Stimulated activated CD8-positive, alpha-beta memory T cell treated with anti-CD3 and anti-CD28 coated beads, Interleukin-15, amount 100 ng/mL, for 48 hours (primary cell): ENCODE measurements around the gene PFKFB4.
"Not testable (repeated sequence)": the region's sequence is repeated elsewhere in the genome, so short reads cannot be mapped to it uniquely, and the experiment has no call there.

Source experiments
- DNase-seq, 2 donors: peaks; one replicate each; pipeline ENCODE4 v3.0.0-alpha.2; 2020; ENCODE audit warnings: low read depth in 2 of 2

Gene PFKFB4

DNA sequence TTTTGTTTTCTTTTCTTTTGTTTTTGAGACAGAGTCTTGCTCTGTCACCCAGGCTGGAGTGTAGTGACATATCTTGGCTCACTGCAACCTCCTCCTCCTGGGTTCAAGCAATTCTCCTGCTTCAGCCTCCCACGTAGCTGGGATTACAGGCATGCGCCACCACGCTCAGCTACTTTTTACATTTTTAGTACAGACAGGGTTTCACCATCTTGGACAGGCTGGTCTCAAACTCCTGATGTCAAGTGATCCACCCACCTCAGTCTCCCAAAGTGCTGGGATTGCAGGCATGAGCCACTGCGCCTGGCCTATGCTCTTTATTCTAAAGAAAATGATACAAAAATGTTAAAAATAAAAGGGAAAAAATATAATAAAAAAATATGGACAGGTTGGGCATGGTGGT is 25.9 kb downstream of the PFKFB4 start:
- not testable (repeated sequence) for DNase-seq

DNA sequence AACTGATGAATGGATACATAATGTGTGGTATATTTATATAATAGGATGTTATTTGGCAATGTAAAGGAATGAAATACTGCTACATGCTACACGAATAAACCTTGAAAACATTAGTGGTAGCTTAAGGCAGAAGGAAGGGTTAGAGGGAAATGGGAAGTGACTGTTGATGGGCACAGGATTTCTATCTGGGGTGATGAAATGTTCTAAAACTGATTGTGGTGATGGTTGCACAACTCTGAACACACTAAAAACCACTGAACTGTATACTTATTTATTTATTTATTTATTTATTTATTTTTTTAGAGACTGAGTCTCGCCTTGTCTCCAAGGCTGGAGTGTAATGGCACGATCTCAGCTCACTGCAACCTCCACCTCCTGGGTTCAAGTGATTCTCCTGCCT is 27.8 kb downstream of the PFKFB4 start:
- DNase-seq, result no peak

DNA sequence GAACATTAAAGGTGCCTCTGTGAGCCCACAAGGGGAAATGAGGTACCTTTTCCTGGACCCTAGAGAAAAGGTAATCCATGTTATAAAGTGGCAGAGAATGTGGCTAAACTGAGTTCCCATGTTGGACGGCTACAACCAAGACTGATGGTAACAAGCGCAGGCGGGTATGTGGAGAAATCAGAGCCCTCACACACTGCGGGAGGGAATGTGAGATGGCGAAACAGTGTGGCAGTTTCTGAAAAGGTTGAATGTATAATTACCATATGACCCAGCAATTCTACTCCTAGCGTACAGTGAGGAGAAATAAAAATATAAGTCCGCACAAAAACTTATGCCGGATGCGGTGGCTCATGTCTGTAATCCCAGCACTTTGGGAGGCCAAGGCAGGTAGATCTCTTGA is 28.6 kb downstream of the PFKFB4 start:
- no peak for DNase-seq

DNA sequence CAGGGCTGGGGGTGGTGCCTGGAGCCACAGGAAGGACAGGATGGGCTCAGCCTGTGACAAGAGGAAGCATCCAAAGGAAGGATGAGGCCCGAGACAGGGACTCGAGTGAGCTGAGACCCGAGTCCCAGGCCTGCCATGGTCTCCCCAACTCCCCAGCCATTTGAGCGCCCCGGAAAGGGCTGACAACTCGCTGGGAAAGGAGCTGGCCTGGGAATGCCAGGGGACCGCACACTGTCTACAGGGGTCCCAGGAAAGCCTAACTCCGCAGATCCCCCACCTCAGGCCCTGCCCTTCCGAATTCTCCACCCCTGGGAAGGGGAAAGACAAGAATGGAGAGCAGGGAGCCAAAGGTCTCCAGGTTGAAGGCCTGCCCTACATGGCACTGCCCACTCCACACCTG is 31.6 kb downstream of the PFKFB4 start:
- DNase-seq, result no peak

DNA sequence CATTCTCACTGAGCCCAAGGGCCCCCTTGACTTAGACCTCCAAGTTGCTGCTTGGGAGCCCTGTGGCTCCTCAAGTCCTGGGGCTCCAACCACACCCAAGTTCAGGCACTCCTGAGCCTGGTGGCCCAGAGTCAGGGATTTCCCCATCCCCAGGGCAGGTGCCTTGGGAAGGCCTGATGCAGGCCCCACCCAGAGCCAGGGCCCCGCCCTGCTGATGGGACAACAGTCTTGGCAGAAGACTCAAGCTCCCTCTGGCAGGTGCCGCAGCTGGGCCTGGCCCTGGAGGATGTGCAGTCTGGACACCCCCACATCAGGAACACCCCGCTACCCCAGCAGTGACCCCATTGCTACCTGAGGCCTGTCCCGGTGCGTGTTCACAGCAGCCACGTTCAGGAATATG is 35.0 kb downstream of the PFKFB4 start:
- no peak for DNase-seq

DNA sequence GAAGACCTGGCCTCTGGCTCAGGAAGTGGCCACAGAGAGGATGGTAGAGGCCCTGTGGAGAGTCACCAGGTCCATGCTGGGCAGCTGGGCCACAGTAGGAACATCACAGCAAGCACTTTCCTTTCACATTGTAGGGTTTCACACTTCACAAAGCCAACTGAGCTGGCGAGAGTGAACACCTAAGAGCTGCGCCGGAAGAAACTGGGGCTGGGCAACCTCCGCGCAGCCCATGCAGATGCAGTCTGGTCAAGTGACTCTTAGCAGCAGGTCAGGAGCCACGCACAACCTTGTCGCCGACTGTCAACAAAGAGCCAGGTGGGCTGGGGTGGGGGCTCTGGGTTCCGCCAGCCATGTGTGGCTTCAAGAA is 37.3 kb downstream of the PFKFB4 start:
- DNase-seq, result no peak

DNA sequence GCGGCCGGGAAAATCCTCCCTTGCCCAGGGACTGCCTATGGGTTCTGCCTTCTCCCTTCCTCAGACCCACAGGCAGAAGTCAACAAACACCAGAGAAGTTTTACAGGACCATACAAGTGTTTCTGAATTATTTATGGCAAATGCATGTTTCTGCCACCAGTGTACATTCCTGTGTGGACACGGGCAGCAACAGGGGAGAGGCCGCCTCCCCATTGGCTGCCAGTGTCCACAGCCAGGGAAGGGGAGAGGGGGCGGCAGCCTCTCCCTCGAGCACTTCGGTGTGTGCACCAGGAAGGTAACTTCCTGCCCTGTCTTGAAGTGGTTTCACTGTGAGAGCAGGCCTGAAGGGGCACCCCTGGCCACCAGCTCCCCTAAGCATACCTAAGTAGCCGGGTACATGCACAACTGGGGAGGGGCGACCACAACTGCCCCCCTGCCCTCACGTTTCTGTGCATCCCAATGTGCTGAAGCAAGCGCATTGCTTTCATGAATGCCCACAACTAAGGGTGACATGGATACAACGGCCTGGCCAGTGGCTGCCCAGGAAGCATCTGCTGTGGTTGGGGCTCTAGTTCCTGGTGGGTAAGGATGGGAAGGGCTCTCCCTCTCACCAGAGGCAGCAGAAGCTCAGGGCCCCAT is 37.8 kb downstream of the PFKFB4 start:
- DNase-seq, result no peak

DNA sequence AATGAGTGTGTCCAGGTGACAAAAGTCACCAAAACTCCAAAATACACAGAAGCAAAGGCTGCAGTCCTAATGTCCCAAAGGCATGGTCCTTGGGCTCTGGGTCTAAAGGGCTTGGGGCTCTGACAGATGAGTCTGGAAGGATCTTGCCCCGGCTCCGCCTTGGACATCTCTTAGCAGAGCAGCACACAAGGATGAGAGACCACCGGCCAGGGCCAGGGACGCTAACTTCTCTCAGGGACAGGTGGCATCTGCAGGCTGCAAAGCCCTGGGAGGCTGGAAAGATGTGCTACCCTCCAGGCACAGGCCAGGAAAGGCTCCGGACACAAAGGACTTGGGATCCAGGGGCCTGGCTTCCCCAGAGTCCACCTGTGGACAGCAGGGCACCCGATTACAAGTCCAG is 38.5 kb downstream of the PFKFB4 start:
- no peak for DNase-seq

DNA sequence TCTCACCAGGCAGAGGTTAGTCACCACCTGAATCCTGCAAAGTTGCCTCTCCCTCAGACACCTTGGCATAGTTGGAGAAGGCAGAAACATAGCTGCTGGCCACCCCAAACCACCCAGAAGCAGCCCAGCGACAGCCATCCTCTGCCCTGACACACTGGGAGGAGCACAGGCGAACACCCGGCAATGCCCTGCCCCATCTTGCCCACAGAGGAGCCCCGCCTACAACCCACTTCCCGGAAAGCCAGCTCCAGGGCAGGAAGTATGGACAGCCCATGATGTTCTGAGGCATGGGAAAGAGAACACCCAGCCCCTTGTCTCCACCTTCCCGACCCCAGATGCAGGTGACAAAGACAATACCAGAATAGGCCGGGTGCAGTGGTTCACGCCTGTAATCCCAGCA is 40.0 kb downstream of the PFKFB4 start:
- DNase-seq, result no peak

DNA sequence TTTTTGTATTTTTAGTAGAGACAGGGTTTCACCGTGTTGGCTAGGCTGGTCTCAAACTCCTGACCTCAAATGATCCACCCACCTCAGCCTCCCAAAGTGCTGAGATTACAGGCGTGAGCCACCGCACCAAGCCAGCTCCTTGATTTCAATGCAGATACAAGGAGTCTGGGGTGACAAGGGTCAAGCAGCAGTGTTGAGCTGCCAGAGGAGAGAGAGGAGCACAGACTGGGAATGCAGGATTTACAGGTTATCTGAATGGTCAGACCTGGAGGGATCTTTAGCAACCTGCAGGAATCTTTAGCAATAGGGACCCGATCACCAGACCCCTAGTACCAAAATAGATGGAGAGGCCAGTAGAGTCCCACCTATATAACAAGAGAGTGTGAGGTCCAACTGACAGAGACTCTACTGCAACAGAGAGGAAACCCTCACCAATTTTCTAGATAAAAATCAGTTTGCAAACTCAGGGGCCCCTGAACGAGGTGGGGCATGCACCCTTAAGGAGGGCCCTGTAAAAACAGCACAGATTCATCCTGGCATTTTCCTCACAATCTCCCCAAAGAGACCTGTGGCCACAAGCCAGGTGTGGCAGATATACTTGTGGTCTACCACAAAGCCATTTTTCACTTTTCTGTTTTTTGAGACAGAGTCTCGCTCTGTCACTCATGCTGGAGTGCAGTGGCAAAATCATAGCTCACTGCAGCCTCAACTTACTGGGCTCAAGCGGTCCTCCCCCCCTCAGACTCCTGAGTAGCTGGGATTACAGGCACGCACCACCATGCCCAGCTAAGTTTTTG is 42.0 kb downstream of the PFKFB4 start:
- DNase-seq, result peak in 1 of 2 donors; percentile 15

DNA sequence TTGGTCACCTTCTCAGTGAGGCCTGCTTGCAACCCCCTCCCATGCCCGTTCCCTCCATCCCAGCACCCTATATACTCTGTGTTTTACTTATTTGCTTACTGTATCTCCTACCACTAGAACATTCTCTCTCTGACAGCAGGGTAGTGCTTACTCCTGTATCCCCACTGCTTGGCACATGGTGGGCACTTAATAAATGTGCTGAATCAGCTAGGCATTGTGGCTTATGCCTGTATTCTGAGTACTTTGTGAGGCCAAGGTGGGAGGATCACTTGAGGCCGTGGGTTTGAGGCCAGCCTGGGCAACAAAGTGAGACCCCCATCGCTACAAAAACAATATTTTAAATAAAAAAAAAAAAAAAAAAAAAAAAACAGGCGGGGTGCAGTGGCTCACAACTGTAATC is 45.1 kb downstream of the PFKFB4 start:
- DNase-seq, result no peak

DNA sequence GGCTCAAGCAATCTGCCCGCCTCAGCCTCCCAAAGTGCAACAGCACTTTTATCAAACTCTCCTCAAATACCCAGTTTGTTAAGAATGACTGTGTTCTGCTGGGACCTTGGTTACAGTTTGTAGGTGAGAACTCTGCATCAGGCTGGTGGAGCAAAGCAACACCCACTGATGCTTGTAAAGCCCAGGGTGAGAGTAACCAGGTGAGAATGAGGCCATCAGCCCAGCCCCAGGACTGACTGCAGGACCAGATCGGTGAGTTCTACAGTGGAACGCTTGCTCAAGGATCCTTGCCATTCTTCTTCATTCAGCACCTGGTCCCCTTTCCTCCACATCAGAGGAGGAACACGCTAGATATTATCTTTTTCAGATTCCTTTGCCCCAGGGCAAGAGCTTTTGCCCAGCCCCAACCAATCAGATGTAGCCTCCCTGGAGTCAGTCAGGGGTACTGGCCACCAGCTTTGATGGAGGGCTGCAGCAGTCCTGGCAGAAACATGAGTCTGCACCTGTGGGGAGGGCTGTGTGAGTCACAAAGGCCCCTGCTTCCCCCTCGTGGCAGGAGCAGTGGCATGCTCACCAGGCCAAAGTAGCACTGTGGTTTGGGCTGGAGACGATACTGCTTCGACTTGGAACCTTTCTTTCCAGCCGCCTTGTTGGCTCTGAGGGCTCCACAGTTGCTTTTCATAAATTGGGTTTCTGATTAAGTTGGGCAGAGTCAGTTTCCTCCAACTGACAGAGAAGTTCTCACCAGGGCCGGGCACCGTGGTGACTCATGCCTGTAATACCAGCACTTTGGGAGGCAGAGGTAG is 49.1 kb downstream of the PFKFB4 start:
- DNase-seq, result peak; percentile 56 to 58

DNA sequence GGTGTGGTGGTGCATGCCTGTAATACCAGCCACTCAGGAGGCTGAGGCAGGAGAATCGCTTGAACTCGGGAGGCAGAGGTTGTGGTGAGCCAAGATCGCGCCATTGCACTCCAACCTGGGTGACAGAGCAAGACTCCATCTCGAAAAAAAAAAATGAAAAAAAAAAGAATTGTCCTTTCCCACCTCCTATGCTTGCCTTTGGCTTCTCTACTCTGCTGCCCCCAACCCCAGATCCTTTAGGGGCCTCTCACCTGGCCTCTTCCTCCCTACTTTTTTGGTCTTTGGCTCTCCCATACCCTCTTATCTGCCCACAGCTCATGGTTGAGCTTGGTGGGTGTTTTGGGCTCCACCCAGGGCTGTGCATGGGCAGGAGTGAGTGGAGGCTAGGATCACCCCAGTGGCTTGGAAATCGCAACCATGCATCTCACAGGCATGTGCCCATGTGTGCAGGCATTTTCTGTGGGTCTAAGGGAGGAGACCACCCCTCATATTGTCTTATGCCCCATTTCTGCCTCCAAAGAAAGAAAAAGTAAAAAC is 50.6 kb downstream of the PFKFB4 start:
- no peak for DNase-seq

DNA sequence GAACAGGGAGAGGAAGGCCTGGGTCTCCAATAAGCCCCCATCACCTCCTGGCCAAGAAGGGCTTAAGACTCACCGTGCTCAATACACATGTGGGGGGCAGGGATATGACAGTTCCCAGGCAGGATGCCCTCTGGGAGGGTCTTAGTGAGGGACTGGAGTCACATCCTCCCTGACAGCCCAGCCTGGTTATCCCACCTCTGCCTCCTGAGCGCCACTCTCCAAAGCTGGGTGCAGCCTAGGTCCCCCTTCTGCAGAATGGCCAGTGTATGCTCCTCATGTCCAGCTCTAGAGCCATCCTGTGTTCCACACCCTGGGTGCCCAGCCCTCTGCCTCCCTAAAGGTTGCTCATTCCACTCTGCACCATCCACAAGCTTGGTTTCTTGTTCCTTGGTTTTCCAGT is 51.5 kb downstream of the PFKFB4 start:
- no peak for DNase-seq

DNA sequence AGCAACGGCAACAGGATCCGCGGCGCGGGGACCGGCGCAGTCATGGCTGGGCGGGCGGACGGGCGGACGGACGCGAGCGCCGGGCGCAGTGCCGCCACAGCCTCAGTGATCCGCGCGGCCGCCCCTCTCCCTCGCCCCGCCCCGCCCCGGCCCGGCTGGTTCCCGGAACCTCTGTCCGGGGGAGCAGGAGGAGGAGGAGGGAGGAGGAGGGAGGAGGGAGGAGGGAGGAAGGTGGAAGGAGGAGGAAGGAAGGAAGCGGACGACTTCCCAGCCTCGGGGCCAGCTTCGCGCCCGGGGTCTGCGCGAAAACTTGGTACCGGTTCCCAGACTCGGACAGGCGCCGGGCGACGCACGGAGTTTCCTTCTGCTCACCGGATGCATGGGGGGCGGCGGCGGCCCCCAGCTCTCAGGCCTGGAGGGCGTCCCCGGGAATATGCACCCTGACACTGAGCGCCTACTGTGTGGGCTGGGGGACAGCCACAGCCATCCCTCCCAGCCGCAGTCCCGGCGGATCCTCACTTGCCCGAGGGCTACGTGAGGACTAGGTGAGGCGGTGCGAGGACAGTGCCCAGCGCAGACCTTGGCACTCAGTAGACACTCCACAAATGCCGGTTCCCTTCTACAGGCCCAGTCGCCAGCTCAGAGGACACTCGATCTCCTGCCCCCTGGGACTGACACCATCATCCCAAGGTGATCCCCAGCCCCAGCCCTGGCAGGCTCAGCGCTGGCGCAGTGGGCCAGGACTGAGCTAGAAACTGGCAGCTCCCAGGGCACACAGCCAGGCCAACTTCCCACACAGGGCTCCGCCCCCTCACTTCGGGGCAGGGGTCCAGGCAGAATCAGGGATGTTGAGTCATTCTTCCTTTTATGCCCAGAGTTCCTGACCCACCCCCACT is 52.3 kb downstream of the PFKFB4 start, which contains the start of gene SHISA5:
Gene SHISA5 (minus strand): TSS at position 124 of the 896 bp plus-strand sequence. CDS start 80 bp downstream, at position 44.
- peak; percentile 33 to 43 for DNase-seq

DNA sequence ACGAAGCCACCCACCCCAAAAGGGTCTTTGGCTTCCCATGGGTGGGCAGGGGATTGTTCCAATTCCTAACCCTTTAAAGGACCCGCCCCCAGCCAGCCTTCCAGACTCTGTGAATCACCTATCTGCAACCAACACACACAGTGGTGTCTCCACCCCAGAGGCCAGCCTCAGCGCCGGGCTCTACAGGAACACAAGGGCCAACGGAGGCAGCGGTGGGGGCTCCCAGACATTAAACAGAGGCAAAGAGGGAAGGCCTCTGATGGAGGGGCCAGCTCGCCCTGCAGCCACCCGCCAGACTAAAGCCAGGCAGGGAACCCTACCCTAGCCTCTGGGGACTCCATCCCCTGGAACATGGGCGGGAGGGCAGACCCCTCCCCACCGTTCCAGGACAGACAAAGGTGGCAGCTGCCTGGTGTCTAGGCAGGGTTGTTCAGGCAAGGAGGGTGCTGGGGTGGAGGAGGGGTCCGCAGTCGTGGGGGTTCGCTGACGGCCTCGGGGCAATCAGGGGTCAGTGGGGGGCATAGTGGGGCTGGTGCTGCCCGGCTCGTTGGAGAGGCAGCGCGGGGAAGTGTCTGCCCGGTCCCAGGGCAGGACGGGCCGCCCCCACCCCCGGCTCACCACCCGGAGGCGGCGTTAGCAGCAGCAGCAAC is 53.1 kb downstream of the PFKFB4 start:
- no peak for DNase-seq

DNA sequence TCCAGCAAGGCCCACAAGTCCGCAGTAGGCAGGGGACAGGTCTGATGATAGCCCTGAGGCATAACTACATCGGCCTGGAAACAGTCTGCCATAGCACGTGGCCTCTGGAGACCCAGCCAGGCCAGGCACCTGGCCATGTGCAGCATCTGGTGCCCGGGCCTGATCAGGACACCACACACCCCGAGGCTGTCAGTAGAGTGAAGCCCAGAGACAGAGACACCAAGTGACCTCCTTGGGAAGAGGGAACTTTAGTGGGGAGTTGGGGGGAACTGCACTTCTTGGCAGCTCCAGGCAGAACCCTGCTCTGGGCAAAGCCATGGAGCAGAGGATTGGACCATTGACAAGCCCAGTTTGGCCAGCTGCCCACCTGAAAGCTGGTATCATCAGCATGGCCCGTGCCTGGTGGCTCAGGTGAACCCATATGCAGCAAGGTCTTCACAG is 53.9 kb downstream of the PFKFB4 start:
- no peak for DNase-seq

DNA sequence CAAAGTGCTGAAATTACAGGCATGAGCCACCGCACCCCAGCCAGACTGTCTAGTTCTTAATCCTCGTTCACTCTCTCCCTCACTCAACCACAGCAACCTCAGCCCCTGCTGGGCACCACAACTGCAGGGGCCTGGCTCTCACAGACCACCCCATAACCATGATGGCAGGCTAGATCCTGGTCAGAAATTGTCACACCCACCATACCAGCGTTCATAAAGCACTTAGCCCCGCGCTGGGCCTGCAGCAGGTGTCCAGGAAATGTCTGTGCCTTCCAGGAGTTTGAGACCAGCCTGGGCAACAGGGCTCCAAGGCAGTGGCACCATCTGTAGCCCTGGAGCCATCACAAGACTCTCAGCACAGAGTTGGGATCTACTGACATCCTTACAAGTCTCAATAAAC is 54.5 kb downstream of the PFKFB4 start:
- no peak for DNase-seq

DNA sequence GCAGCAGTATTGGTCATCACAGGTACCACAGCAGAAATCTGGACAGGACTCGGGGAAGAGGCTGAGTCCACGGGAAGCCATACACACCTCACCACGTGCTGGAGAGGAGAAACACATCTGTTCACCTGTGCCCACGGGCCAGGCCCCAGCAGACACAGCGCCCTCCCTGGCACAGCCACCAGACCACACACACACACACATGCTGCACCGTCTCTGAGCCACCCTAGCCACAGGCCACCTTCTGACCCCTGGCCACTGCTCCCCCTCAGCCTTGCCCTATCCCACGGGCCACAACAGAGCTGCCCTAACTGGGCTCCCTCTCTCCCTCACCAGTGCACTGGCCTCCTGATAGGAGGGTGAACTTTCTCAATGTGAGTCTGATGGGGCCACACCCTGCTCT is 55.4 kb downstream of the PFKFB4 start:
- DNase-seq, result no peak

DNA sequence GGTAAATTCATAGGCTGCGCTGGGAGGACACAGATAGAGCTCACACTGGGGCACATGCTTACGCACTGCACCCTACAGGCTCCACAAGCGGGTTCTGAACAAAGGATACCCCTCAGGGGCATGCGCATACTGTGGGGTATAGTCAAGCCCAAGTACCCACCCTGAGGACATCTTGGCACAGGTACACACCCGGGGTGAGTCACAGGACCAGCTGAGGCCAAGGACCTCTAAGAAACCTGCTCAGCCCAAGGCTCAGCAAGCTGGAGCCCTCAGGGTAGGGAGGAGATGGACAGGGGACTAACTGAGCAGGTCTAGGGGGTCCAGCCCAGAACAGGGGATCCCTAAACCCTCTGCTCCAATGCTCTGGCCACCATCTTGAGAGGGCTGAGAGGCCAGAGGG is 55.9 kb downstream of the PFKFB4 start:
- no peak for DNase-seq

DNA sequence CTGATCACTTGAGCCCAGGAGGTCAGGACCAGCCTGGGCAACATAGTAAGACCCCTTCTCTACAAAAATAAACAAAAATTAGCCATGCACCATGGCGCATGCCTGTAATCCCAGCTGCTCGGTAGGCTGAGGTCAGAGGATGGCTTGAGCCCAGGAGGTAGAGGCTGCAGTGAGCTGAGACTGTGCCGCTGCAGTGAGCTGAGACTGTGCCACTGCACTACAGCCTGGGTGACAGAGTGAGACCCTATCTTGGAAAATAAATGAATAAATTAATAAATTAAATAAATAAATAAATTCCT is 63.5 kb downstream of the PFKFB4 start:
- DNase-seq, result no peak
